K562 (cell line): Measurements from ENCODE around the gene SLC4A2. TPM values are rescaled to one million over a fixed set of nuclear protein-coding genes. Genes with fewer than 3 reads are reported as not detected.

Experiments used
- CBX5 ChIP-seq: IDR thresholded peaks from 2 replicates; pipeline ENCODE4 v1.6.1; 2014; ENCODE audit warnings: low read depth, borderline replicate concordance
- LCOR ChIP-seq: sonication (generic); formaldehyde crosslinking; IDR thresholded peaks from 2 replicates; pipeline ENCODE4 v1.8.0; 2022; ENCODE audit warnings: mild to moderate bottlenecking, missing genetic modification reagents
- MTA3 ChIP-seq: fragments of 450-650 bp; formaldehyde crosslinking; IDR thresholded peaks from 2 replicates; pipeline ENCODE4 v1.6.1; 2017; ENCODE audit warnings: mild to moderate bottlenecking, borderline replicate concordance
- NFE2 ChIP-seq: IDR thresholded peaks from 2 replicates; pipeline ENCODE4 v1.6.1; 2014; ENCODE audit warnings: antibody characterized with exemption, low read depth
- RUNX1 ChIP-seq: sonication (generic); IDR thresholded peaks from 2 replicates; pipeline ENCODE4 v1.6.1; 2016; ENCODE audit warnings: antibody characterized with exemption, low read depth
- SAFB2 ChIP-seq: fragments of 200-400 bp; formaldehyde crosslinking; IDR thresholded peaks from 2 replicates; pipeline ENCODE4 v1.6.1; 2018; ENCODE audit warnings: borderline replicate concordance, low read length, low read depth, moderate library complexity; ENCODE audit not compliant: severe bottlenecking
- STAT5B ChIP-seq: fragments of 250-450 bp; sonication (Bioruptor Pico); IDR thresholded peaks from 2 replicates; pipeline ENCODE4 v1.8.0; 2021; ENCODE audit warnings: mild to moderate bottlenecking, inconsistent platforms
- TAF1 ChIP-seq: IDR thresholded peaks from 2 replicates; pipeline ENCODE4 v1.6.1; 2011; ENCODE audit warnings: mild to moderate bottlenecking, low read length, moderate library complexity; ENCODE audit not compliant: insufficient read depth, control insufficient read depth, severe bottlenecking; ENCODE audit errors: extremely low read depth
- TGIF2 ChIP-seq: sonication (generic); formaldehyde crosslinking; IDR thresholded peaks from 2 replicates; pipeline ENCODE4 v1.8.1; 2022; ENCODE audit warnings: mild to moderate bottlenecking, missing genetic modification reagents, moderate library complexity
- THRAP3 ChIP-seq: fragments of 450-650 bp; IDR thresholded peaks from 2 replicates; pipeline ENCODE4 v1.6.1; 2016; ENCODE audit warnings: mild to moderate bottlenecking, inconsistent platforms, borderline replicate concordance
- ZEB2 ChIP-seq: fragments of 450-650 bp; IDR thresholded peaks from 2 replicates; pipeline ENCODE4 v1.6.1; 2016
- ZNF174 ChIP-seq: fragments of 250-450 bp; sonication (Bioruptor Pico); IDR thresholded peaks from 2 replicates; pipeline ENCODE4 v1.4.0; 2020; ENCODE audit warnings: mild to moderate bottlenecking
- ZNF79 ChIP-seq: fragments of 250-450 bp; sonication (Bioruptor Pico); IDR thresholded peaks from 2 replicates; pipeline ENCODE4 v1.4.0; 2020; ENCODE audit warnings: low read depth, mild to moderate bottlenecking, moderate library complexity
- polyA plus RNA-seq, 8 experiments: library from polyadenylated mRNA; depleted of rRNA in 4 of 8; stranded (reverse) in 5 of 8; unstranded in 3 of 8; fragments of >200 nt; fragmentation: Nextera tagmentation in 2 of 8; fragmentation: Illumina TruSeq in 1 of 8; extraction: Ambion mirVana in 2 of 8; extraction: Trizol in 1 of 8; gene quantifications; 2 replicates each; pipeline versions ENCODE4 v1.2.1 to v1.2.3, GENCODE V29; 2011 to 2014; ENCODE audit warnings: inconsistent platforms in 1 of 8, missing spikeins in 1 of 8
- total RNA-seq, 7 experiments: library from RNA; depleted of rRNA in 6 of 7; stranded (reverse); fragments of >200 nt in 6 of 7; fragmentation: Illumina TruSeq in 2 of 7; extraction: Trizol in 2 of 7; gene quantifications; 2 replicates each; pipeline versions ENCODE4 v1.2.1 to v1.2.3, GENCODE V29; 2011 to 2021; ENCODE audit warnings: low replicate concordance in 1 of 7
- TF ChIP-seq, protein P1 (sequence below): sonication (generic); formaldehyde crosslinking; IDR thresholded peaks from 2 replicates; pipeline ENCODE4 v1.8.0; 2023; ENCODE audit warnings: missing genetic modification reagents, mild to moderate bottlenecking, borderline replicate concordance
- TF ChIP-seq, protein P2 (sequence below): sonication (generic); formaldehyde crosslinking; IDR thresholded peaks from 2 replicates; pipeline ENCODE4 v1.8.0; 2022; ENCODE audit warnings: mild to moderate bottlenecking, missing genetic modification reagents
- TF ChIP-seq, protein P3 (sequence below): sonication (generic); formaldehyde crosslinking; IDR thresholded peaks from 2 replicates; pipeline ENCODE4 v1.8.0; 2022; ENCODE audit warnings: missing genetic modification reagents, mild to moderate bottlenecking, borderline replicate concordance
- TF ChIP-seq, protein P4 (sequence below): fragments of 250-450 bp; sonication (Bioruptor Pico); IDR thresholded peaks from 2 replicates; pipeline ENCODE4 v1.4.0; 2020
- TF ChIP-seq, protein P5 (sequence below): fragments of 250-450 bp; sonication (Bioruptor Pico); IDR thresholded peaks from 2 replicates; pipeline ENCODE4 v1.4.0; 2020; ENCODE audit warnings: mild to moderate bottlenecking

Gene SLC4A2
- total and polyA plus RNA-seq, 9 of the 15 experiments (the other 6 are each of a cell fraction or from before 2014, with no cell fraction given), result 11.4 to 375 (median 130) TPM

DNA sequence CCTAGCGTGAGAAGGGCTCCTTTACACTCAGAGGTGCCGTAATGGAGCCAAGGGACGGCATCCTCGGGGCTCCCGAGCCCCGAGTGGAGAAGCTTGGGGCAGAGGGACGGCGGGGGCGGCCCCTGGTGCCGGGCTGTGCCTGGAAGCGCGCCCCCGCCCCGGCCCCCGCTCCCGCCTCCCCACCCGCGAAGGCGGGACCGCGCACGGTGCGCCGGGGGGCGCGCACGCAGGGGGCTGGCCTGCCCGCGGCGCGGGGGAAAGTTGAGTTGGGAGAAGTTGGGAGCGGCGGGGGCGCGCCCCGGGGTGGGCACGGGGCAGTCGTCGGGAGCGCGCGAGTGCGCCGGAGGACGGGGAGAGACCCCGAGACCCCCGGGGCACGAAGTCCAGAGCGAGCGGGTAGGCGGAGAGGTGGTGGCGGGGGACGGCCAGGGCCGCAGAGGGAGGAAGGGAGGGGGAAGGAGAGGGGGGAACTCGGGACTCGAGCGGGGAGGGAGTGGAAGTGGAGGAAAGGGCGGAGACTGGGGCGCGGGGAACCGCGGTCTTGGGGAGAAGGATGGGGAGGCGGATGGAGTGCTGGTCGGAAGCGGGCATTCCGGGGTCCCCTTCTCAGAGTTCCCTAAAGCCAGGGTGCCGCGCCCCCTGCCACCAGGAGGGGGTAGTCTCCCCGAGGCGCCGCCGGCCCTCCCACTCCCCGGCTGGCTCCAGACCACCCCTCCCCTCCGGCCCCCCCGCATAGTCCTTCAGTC lies at the start of gene SLC4A2 (continued):
- TF ChIP-seq TAF1, result peak; percentile 12
- no peak for TF ChIP-seq ZNF79 (CRISPR knock-in tag)
- TF ChIP-seq ZEB2, result no peak
- TF ChIP-seq MTA3, result no peak
- TF ChIP-seq, protein P1, sequence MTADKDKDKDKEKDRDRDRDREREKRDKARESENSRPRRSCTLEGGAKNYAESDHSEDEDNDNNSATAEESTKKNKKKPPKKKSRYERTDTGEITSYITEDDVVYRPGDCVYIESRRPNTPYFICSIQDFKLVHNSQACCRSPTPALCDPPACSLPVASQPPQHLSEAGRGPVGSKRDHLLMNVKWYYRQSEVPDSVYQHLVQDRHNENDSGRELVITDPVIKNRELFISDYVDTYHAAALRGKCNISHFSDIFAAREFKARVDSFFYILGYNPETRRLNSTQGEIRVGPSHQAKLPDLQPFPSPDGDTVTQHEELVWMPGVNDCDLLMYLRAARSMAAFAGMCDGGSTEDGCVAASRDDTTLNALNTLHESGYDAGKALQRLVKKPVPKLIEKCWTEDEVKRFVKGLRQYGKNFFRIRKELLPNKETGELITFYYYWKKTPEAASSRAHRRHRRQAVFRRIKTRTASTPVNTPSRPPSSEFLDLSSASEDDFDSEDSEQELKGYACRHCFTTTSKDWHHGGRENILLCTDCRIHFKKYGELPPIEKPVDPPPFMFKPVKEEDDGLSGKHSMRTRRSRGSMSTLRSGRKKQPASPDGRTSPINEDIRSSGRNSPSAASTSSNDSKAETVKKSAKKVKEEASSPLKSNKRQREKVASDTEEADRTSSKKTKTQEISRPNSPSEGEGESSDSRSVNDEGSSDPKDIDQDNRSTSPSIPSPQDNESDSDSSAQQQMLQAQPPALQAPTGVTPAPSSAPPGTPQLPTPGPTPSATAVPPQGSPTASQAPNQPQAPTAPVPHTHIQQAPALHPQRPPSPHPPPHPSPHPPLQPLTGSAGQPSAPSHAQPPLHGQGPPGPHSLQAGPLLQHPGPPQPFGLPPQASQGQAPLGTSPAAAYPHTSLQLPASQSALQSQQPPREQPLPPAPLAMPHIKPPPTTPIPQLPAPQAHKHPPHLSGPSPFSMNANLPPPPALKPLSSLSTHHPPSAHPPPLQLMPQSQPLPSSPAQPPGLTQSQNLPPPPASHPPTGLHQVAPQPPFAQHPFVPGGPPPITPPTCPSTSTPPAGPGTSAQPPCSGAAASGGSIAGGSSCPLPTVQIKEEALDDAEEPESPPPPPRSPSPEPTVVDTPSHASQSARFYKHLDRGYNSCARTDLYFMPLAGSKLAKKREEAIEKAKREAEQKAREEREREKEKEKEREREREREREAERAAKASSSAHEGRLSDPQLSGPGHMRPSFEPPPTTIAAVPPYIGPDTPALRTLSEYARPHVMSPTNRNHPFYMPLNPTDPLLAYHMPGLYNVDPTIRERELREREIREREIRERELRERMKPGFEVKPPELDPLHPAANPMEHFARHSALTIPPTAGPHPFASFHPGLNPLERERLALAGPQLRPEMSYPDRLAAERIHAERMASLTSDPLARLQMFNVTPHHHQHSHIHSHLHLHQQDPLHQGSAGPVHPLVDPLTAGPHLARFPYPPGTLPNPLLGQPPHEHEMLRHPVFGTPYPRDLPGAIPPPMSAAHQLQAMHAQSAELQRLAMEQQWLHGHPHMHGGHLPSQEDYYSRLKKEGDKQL (CRISPR knock-in tag), result no peak
- no peak for TF ChIP-seq STAT5B
- TF ChIP-seq, protein P2, sequence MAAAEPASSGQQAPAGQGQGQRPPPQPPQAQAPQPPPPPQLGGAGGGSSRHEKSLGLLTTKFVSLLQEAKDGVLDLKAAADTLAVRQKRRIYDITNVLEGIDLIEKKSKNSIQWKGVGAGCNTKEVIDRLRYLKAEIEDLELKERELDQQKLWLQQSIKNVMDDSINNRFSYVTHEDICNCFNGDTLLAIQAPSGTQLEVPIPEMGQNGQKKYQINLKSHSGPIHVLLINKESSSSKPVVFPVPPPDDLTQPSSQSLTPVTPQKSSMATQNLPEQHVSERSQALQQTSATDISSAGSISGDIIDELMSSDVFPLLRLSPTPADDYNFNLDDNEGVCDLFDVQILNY (CRISPR knock-in tag), result no peak
- TF ChIP-seq, protein P3, sequence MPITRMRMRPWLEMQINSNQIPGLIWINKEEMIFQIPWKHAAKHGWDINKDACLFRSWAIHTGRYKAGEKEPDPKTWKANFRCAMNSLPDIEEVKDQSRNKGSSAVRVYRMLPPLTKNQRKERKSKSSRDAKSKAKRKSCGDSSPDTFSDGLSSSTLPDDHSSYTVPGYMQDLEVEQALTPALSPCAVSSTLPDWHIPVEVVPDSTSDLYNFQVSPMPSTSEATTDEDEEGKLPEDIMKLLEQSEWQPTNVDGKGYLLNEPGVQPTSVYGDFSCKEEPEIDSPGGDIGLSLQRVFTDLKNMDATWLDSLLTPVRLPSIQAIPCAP (CRISPR knock-in tag), result no peak
- no peak for TF ChIP-seq NFE2
- no peak for TF ChIP-seq RUNX1
- TF ChIP-seq, protein P4, sequence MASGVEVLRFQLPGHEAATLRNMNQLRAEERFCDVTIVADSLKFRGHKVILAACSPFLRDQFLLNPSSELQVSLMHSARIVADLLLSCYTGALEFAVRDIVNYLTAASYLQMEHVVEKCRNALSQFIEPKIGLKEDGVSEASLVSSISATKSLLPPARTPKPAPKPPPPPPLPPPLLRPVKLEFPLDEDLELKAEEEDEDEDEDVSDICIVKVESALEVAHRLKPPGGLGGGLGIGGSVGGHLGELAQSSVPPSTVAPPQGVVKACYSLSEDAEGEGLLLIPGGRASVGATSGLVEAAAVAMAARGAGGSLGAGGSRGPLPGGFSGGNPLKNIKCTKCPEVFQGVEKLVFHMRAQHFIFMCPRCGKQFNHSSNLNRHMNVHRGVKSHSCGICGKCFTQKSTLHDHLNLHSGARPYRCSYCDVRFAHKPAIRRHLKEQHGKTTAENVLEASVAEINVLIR (CRISPR knock-in tag), result no peak
- no peak for TF ChIP-seq TGIF2 (CRISPR knock-in tag)
- no peak for TF ChIP-seq THRAP3
- TF ChIP-seq LCOR (CRISPR knock-in tag), result no peak
- no peak for TF ChIP-seq CBX5
- TF ChIP-seq, protein P5, sequence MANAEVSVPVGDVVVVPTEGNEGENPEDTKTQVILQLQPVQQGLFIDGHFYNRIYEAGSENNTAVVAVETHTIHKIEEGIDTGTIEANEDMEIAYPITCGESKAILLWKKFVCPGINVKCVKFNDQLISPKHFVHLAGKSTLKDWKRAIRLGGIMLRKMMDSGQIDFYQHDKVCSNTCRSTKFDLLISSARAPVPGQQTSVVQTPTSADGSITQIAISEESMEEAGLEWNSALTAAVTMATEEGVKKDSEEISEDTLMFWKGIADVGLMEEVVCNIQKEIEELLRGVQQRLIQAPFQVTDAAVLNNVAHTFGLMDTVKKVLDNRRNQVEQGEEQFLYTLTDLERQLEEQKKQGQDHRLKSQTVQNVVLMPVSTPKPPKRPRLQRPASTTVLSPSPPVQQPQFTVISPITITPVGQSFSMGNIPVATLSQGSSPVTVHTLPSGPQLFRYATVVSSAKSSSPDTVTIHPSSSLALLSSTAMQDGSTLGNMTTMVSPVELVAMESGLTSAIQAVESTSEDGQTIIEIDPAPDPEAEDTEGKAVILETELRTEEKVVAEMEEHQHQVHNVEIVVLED (CRISPR knock-in tag), result peak; percentile 96
- TF ChIP-seq ZNF174, result no peak
- no peak for TF ChIP-seq SAFB2
